GM19452 (cell line): ENCODE data around the gene GBP7.
"Not testable (repeated sequence)": the region's sequence is repeated elsewhere in the genome, so short reads cannot be mapped to it uniquely, and the experiment has no call there.

Experiments
- ATAC-seq: cut with Tn5 transposase; IDR thresholded peaks from one replicate; pipeline ENCODE4 v1.9.1; 2021; ENCODE audit not compliant: unreplicated experiment

Gene GBP7

GRCh38 chr1:89170170-89171066, 5.4 kb downstream of the GBP7 start:
- ATAC-seq: no peak

GRCh38 chr1:89169166-89169565, 6.6 kb downstream of the GBP7 start:
- no peak for ATAC-seq

DNA sequence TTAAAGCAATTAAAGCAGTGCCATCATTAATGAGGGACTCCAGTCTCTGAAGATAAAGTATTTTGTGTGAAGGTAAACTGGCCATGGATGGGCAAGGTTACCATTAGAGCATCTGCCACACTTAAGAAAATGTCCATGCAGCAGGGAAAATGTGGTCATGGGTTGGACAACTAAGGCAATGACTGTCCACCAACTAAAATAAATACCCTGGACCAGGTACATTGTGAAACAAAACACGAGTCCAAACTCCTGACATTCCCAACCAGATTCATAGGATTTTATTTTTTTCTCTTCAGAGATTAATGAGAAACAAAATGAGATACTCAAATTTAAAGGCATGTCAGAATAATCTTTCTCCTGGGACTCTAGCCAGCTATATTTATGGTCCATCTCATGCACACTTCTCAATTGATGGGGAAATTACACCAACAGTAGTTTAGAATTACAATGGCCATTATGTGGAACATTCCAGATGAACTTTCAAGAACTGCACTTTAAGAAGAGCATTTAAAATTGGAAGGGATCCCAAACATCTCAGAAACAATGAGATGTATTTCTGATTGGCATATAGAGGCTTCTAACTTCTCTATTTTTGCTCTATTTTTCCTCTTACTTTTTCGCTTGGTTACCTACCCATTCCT, 8.1 kb downstream of the GBP7 start:
- no peak for ATAC-seq

GRCh38 chr1:89166705-89167104, 9.1 kb downstream of the GBP7 start:
- no peak for ATAC-seq

DNA sequence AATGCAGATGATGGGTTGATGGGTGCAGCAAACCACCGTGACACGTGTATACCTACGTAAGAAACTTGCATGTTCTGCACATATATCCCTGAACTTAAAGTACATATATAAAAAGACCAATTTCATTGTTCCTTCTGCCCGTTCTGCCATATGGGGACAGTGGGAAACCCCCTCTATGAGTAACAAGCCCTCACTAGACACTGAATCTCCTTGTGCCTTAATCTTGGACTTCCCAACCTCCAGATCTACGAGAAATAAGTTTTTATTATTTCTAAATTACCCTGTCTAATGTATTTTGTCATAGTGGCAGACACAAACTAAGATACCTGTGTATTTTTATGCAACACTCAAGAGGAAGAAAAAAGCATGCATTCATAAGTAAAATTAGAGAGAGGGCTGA, 10.0 kb downstream of the GBP7 start:
- ATAC-seq: no peak

DNA sequence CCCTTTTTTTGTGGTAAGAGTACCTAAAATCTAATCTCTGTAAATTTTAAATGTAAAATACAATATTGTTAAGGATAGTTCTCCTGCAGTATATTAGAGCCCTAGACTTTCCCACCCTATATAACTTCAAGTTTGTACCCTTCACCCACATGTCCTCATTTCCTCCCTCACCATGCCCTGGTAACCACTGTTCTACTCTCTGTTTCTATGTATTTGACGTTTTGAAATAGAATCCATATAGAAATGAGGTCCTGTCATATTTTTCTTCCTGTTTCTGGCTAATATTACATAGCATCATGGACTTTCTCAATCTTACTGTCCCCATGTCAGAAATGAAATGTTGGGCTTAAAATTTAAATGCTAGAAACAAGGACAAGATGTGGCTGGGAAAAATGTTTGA, 24.8 kb downstream of the GBP7 start:
- no peak for ATAC-seq

GRCh38 chr1:89149976-89150375, 25.8 kb downstream of the GBP7 start:
- no peak for ATAC-seq

- no peak for ATAC-seq
Observed at GRCh38 chr1:89149229-89149628, 26.6 kb downstream of the GBP7 start.

GRCh38 chr1:89147678-89148658, 27.8 kb downstream of the GBP7 start:
- ATAC-seq: no peak

DNA sequence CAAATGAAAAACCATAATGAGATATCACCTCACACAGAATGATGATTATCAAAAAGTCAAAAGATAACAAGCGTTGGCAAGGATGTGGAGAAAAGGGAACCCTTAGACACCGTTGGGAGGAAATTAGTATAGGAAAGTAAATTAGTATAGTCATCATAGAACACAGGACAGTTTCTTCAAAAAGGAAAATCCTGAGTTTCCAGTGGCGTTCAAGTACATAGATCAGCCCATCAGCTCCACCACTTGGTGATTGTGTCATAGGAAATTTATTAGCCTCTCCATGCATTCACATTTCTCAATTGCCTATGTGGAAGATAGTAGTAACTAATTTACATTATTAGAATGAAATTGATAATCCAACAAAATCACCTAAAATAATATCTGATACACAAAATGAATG, 29.1 kb downstream of the GBP7 start:
- no peak for ATAC-seq

DNA sequence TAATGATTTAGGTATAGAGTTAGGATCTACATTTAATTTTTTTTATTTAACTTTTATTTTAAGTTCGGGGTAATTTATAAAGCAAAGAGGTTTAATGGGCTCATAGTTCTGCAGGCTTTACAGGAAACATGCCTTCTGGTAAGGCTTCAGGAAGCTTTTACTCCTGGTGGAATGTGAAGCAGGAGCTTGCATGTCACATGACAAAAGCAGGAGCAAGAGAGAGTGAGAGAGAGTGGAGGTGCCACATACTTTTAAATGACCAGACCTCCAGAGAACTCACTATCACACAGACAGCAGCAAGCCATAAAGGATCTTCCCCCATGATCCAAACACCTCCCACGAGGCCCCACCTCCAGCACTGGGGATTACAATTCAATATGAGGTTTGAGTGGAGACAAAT, 32.3 kb downstream of the GBP7 start:
- ATAC-seq: no peak

DNA sequence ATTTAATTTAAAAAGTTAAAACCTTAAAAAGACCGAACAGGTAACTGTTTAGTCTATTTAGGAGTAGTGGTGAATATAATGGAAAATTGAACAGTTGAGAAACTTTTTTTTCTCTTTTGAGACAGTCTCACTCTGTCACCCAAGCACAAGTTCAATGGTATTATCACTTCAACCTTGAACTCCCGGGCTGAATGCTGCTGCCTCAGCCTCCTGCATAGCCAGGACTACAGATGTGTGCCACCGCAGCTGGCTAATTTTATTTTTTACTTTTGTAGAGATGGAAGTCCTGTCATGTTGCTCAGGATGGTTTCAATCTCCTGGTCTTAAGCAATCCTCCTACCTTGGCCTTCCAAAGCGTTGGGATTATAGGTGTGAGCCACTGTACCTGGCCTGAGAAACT, 33.6 kb downstream of the GBP7 start:
- no peak for ATAC-seq

DNA sequence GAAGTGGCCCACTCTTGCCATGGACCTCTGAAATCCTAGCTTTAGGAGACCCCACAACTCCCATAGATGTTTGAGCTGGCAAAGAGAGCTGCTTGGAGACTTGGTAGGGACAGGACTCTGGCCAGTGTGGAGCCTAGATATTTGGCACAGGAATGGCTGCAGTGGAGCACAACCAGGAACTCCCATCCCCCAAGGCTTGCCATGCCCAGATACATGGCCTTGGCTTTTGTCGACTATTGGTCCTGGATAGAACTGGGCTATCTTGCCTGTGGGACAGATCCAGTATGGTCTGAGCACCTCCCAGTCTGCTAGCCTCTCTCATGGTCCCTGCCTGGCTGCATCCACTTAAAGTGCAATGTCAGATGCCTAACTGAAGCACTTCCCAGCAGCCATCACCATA, 42.1 kb downstream of the GBP7 start:
- no peak for ATAC-seq

GRCh38 chr1:89130716-89131115, 45.1 kb downstream of the GBP7 start:
- no peak for ATAC-seq

GRCh38 chr1:89129911-89130310, 45.9 kb downstream of the GBP7 start:
- ATAC-seq: no peak

DNA sequence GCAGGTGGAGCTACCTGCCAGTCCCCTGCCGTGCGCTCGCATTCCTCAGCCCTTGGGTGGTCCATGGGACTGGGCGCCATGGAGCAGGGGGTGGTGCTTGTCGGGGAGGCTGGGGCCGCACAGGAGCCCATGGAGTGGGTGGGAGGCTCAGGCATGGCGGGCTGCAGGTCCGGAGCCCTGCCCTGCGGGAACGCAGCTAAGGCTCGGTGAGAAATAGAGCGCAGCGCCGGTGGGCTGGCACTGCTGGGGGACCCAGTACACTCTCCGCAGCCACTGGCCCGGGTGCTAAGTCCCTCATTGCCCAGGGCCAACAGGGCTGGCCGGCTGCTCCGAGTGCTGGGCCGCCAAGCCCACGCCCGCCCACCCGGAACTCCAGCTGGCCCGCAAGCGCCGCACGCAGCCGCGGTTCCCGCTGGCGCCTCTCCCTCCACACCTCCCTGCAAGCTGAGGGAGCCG, 47.8 kb downstream of the GBP7 start:
- not testable (repeated sequence) for ATAC-seq

DNA sequence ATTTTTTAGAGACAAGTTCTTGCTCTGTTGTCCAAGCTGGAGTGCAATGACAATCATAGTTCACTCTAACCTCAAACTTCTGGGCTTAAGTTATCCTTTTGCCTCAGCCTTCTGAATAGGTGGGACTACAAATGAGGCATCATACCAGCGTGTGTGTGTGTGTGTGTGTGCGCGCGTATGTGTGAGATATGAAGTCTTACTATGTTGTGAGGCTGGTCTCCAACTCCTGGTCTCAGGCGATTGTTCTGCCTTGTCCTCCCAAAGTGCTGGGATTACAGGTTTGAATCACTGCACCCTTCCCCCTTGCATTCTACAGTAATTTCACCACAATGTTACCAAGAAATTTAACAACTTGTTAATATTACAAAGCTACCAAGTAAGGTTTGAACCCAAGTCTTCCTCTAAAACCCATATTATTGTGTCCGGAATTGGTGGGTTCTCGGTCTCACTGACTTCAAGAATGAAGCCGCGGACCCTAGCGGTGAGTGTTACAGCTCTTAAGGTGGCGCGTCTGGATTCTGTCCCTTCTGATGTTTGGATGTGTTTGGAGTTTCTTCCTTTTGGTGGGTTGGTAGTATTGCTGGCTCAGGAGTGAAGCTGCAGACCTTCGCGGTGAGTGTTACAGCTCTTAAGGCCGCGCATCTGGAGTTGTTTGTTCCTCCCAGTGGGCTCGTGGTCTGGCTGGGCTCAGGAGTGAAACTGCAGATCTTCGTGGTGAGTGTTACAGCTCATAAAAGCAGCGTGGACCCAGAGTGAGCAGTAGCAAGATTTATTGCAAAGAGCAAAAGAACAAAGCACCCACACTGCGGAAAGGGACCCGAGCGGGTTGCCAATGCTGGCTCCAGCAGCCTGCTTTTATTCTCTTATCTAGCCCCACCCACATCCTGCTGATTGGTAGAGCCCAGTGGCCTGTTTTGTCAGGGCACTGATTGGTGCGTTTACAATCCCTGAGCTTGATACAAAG, 48.9 kb downstream of the GBP7 start:
- ATAC-seq: not testable (repeated sequence)

GRCh38 chr1:89125913-89126580, 49.8 kb downstream of the GBP7 start, which contains the start of gene GBP2:
Gene GBP2, minus strand, starts transcription at chr1:89126114. Its CDS starts 4,148 bp downstream, at chr1:89121966.
- ATAC-seq: peak; percentile 72

DNA sequence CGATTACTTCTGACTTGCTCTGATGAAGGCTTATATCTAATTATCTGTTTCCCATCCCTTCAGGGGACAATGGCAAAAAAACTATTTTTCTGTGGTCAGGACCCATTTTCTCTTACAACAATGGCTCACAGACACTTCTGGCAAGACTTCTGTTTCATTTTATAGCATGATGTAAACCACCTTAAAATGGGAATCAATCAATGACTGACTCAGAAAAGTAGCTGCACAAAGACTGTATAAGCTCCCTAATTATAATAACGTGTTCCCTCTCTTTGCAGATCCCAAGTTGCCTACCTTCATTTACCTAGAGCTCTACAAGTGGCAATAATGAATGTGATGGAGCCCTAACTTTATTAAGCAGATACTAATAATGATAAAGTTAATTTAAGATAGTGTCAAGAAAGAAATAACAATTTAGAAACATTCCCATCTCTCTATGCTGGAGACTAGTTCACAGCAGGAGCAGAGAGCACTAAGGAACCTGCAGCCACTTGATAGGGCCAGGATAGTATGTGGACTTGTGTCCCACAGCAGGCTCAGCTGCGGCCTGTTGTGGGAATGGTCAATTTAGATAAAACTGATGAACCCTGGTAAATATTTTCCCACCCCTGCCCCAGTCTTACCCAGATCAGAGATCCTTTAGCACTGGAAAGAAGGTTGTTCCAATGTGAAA, 50.4 kb downstream of the GBP7 start:
- peak; percentile 36 for ATAC-seq
